ENCODE measurements around the gene EZR.

EZR gene

GRCh38 chr6:158852312-158853071 is 33.3 kb upstream of the EZR start:
- no peak for TF ChIP-seq CTCF (IDR thresholded peaks at IDR 0.05; ENCODE audit: insufficient read depth, missing control alignments)
- FAIRE-seq, result no peak
- no peak for DNase-seq (ENCODE audit: insufficient read length, low spot score)

GRCh38 chr6:158850807-158851115 is 31.6 kb upstream of the EZR start:
- DNase-seq (ENCODE audit: insufficient read length, low spot score) (no peak), FAIRE-seq (no peak)
- no peak for TF ChIP-seq CTCF (IDR thresholded peaks at IDR 0.05; ENCODE audit: insufficient read depth, missing control alignments)

- TF ChIP-seq CTCF (IDR thresholded peaks at IDR 0.05; ENCODE audit: insufficient read depth, missing control alignments), result no peak
- DNase-seq (ENCODE audit: insufficient read length, low spot score) (no peak), FAIRE-seq (no peak)
These were observed 31.0 kb upstream of the EZR start for GRCh38 chr6:158849899-158850806.

- FAIRE-seq (no peak), DNase-seq (ENCODE audit: insufficient read length, low spot score) (no peak)
- no peak for TF ChIP-seq CTCF (IDR thresholded peaks at IDR 0.05; ENCODE audit: insufficient read depth, missing control alignments)
These were observed 29.3 kb upstream of the EZR start for GRCh38 chr6:158848490-158848895.

- DNase-seq (ENCODE audit: insufficient read length, low spot score), result no peak
- no peak for TF ChIP-seq CTCF (IDR thresholded peaks at IDR 0.05; ENCODE audit: insufficient read depth, missing control alignments)
- no peak for FAIRE-seq
These were observed 28.6 kb upstream of the EZR start for GRCh38 chr6:158847786-158848185.

- no peak for DNase-seq (ENCODE audit: insufficient read length, low spot score)
- TF ChIP-seq CTCF (IDR thresholded peaks at IDR 0.05; ENCODE audit: insufficient read depth, missing control alignments), result no peak
- FAIRE-seq, result no peak
These were observed 27.9 kb upstream of the EZR start for GRCh38 chr6:158847012-158847529.

Data from D721Med (cell line).